NCI-H748 (cell line): ENCODE measurements around the gene THSD8.
"Not testable (repeated sequence)": the region's sequence is repeated elsewhere in the genome, so short reads cannot be mapped to it uniquely, and the experiment has no call there.

Source experiments
- DNase-seq: peaks from one replicate; lab custom pipeline; 2025; ENCODE audit not compliant: unreplicated experiment; lab: John Stamatoyannopoulos, UW

The THSD8 gene

GRCh38 chr19:12792051-12792852, 9.6 kb upstream of the THSD8 start:
- DNase-seq = peak; percentile 84

- no peak for DNase-seq
Observed at GRCh38 chr19:12792853-12793289, 9.0 kb upstream of the THSD8 start.

DNA sequence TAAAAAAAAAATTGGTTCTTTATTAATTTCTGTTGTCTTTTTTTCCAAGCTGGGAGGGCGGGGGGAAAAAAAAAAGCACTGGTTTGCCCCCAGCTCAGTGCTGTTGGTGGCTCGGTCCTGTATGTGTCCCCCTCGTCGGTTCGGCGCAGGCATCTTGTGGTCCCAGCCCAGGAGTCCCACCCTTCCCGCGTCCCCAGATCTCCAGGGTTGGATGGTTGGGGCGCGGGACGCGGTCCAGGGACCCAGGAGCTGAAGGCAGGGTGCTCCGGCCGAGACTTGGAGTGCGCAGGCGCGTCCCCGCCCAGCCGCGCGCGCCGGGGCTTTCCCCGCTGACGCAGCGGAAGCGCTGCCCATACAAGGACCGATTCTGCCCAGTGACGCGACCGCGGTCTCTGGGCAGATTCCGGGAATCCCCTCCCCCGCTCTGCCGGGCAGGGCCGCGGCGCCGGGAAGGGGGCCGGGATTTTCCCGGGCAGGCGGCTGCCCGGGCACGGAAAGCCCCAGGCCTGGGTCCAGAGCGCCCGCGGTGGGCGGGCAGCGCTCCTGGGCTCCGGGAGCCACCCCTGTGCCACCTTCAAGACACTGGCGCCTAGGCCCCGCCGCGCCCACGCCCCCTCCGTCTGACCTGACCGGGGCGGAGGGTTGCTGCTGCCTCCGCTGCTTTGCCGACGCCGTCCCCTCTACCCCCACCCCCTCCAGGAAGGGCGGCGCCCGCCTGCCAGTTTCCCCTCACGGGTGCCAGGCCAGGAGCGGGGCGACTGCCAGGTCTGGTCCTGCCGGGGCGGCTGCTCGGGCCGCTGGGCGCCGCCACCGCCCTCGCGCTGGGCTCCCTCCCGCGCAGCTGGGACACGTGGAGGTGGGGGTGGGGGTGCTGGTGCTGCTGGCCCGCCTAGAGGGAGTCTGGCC, 8.3 kb upstream of the THSD8 start:
- peak; percentile 87 for DNase-seq

DNA sequence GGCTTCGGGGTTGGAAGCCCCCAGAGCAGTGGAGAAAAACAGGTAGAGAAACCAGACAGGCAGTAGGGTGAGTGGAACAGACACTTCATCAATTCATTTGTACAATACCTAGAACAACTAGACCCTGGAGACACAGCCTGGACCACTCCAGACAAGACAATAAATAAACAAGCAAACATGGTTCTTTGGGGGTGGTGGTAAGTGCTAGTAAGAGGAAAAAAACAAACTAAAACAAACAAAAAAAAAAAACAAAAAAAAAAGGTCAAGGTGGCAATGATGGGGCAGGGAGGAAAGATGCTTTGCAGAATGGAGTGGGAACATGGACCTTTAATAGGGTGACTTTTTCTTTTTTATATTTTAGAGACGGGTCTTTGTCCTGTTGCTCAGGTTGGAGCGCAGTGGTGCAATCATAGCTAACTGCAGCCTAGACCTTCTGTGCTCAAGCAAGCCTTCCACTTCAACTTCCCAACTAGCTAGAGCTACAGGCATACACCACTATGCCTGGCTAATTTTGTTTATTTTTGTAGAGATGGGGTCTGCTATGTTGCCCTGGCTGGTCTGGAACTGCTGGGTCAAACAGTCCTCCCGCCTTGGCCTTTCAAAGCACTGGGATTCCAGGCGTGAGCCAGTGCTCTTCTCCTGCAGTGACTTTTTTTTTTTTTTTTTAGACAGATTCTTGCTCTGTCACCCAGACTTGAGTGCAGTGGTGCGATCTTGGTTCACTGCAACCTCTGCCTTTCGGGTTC, 7.5 kb upstream of the THSD8 start:
- no peak for DNase-seq

DNA sequence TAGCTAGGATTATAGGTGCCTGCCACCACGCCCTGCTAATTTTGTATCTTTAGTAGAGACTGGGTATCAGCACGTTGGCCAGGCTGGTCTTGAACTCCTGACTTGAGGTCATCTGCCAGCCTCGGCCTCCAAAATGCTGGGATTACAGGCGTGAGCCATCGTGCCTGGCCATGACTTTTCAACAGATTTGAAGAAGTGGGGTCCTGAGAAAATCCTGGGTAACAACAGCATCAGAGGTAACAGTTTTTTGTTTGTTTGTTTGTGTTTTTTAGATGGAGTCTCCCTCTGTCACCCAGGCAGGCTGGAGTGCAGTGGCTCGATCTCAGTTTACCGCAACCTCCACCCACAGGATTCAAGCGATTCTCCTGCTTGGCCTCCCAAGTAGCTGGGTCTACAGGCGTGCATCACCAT, 6.9 kb upstream of the THSD8 start:
- DNase-seq = no peak

DNA sequence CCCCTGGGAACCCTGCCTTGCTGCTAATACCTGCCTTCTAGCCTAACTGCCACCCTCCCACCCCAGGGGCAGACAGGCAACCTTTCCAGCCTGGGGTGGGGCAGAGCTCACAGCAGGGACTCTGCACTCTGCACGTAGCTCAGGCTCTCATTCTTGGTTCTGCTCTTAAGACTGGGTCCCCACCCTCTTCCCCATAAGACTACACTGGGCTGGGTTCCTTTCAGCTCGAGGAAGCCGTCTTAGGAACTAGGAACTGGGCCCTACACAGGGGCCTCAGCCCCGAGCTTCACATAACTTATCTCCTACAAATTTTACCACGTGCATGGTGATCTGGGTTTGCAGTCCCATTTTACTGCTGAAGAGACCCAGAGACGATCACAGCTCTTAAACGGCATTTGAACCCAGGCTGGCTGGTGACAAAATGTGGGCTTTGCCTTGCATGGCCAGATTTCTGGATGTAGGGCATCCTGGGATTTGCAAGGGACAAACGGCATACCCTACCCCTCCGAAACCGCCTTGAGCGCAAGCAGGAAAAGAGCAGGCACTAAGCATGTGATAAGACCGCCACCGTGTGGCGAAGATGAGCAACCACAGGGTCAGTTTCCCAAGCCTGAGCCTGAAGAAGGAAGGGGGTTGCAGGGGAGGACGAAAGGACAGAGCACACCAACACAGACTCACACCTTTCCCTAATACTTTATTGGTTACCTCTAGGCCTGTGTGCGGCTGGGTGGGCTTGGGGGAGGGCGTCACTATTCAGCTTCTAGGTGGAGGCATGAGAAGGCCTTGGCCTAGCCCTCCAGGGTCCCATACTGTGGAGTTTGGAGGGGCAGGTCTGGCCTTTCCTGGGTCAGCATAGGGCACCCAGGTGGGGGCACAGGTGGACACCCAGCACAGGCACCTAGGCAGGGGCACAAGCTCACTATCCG, 5.5 kb upstream of the THSD8 start:
- peak; percentile 80 for DNase-seq

GRCh38 chr19:12797141-12797587, 4.7 kb upstream of the THSD8 start:
- DNase-seq = no peak

- DNase-seq = not testable (repeated sequence)
Observed at GRCh38 chr19:12797607-12798006, 4.3 kb upstream of the THSD8 start.

- DNase-seq = no peak
Observed at GRCh38 chr19:12799742-12800465, 2.0 kb upstream of the THSD8 start.

DNA sequence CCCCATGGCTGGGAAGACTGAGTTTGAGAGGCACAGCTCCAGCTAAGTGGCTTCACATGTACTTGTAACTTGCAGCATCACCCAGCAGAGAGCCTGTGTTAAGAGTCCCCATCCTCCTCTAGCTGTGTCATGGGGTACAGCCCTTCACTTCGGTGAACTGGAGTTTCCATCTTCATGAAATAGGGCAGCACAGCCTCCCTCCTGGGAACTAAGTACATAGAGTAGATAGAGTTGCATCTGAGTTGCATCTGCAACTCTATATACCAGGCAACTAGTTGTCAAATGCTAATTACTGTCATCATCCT, 1.5 kb upstream of the THSD8 start:
- DNase-seq = no peak

GRCh38 chr19:12800923-12801465, 875 bp upstream of the THSD8 start:
- DNase-seq = peak; percentile 35

- DNase-seq = no peak
Observed at GRCh38 chr19:12802267-12803106, 618 bp downstream of the THSD8 start.

- no peak for DNase-seq
Observed at GRCh38 chr19:12804051-12804450, 2.2 kb downstream of the THSD8 start.

DNA sequence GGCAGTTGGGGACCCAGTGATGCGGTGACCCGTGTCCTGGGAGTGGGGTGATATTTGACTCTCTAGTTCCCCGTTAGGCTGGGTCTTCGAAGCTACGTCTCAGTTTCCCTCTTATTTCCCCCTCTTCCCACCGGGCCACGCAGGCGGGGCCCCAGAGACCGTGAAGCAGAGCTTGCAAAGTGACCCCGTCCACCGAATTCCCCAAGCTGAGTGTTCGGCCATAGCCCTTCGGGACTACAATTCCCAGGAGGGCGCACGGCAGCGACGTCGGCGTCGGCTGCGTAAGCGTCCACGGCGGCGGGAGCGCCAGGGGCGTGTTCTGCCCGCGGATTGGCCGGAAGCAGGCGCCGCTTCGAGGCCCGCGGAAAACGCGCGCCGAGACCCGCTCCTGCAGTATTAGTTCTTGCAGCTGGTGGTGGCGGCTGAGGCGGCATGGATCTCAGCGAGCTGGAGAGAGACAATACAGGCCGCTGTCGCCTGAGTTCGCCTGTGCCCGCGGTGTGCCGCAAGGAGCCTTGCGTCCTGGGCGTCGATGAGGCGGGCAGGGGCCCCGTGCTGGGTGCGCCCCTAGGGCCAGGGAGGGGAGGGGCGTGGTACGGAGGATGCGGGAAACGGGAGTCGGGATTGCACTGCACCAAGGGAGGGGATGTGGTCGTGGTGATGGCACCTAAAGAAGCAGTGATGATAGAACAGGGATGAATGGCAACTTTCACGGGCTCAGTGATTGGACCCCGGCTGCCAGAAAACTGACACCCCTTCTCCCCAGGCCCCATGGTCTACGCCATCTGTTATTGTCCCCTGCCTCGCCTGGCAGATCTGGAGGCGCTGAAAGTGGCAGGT, 4.6 kb downstream of the THSD8 start, which contains the start of gene RNASEH2A:
RNASEH2A (plus strand) TSS at position 343 of the 840 bp plus-strand sequence; CDS start at position 433, 90 bp downstream.
- DNase-seq = peak; percentile 92

GRCh38 chr19:12815088-12815487, 13.2 kb downstream of the THSD8 start:
- no peak for DNase-seq

- not testable (repeated sequence) for DNase-seq
Observed at GRCh38 chr19:12817188-12817587, 15.3 kb downstream of the THSD8 start.

- not testable (repeated sequence) for DNase-seq
Observed at GRCh38 chr19:12817810-12818209, 15.9 kb downstream of the THSD8 start.
